Activated CD8-positive, alpha-beta memory T cell treated with anti-CD3 and anti-CD28 coated beads, Interleukin-2, amount 50 U/mL, for 48 hours (primary cell): ENCODE data around the gene NME7.
"Not testable (repeated sequence)": the region's sequence is repeated elsewhere in the genome, so short reads cannot be mapped to it uniquely, and the experiment has no call there.

Source experiments
- DNase-seq: peaks from one replicate; pipeline ENCODE4 v3.0.0-alpha.2; 2020

NME7 gene

GRCh38 chr1:169367686-169368405, at the start of gene NME7, which contains the start of gene BLZF1:
Gene NME7 (minus strand): TSS chr1:169367797. CDS start chr1:169367710, 87 bp downstream.
Gene BLZF1 (plus strand): TSS chr1:169368195. CDS start chr1:169369523, 1,328 bp downstream.
- peak; percentile 97 for DNase-seq

- no peak for DNase-seq
Measured at GRCh38 chr1:169414952-169415351, 47.4 kb upstream of the NME7 start.

GRCh38 chr1:169408340-169408739, 40.7 kb upstream of the NME7 start:
- not testable (repeated sequence) for DNase-seq

- DNase-seq, result not testable (repeated sequence)
Measured at GRCh38 chr1:169402578-169402977, 35.0 kb upstream of the NME7 start.

- no peak for DNase-seq
Measured at GRCh38 chr1:169395955-169396354, 28.4 kb upstream of the NME7 start.

- DNase-seq, result no peak
Measured at GRCh38 chr1:169392406-169392805, 24.8 kb upstream of the NME7 start.

GRCh38 chr1:169390303-169390702, 22.7 kb upstream of the NME7 start:
- DNase-seq, result no peak

GRCh38 chr1:169387399-169387798, 19.8 kb upstream of the NME7 start:
- no peak for DNase-seq

- DNase-seq, result no peak
Measured at GRCh38 chr1:169383449-169383848, 15.9 kb upstream of the NME7 start.

- no peak for DNase-seq
Measured at GRCh38 chr1:169381162-169381561, 13.6 kb upstream of the NME7 start.

- no peak for DNase-seq
Measured at GRCh38 chr1:169371404-169371803, 3.8 kb upstream of the NME7 start.

- DNase-seq, result peak; percentile 63
Measured at GRCh38 chr1:169368406-169368769, 791 bp upstream of the NME7 start.

GRCh38 chr1:169367096-169367685, 406 bp downstream of the NME7 start:
- no peak for DNase-seq

GRCh38 chr1:169364948-169365347, 2.6 kb downstream of the NME7 start:
- no peak for DNase-seq

GRCh38 chr1:169363046-169363730, 4.4 kb downstream of the NME7 start:
- no peak for DNase-seq

GRCh38 chr1:169361281-169361680, 6.3 kb downstream of the NME7 start:
- no peak for DNase-seq

- no peak for DNase-seq
Measured at GRCh38 chr1:169360415-169360814, 7.2 kb downstream of the NME7 start.

- DNase-seq, result no peak
Measured at GRCh38 chr1:169348383-169349036, 19.1 kb downstream of the NME7 start.

GRCh38 chr1:169347688-169348382, 19.8 kb downstream of the NME7 start:
- no peak for DNase-seq

GRCh38 chr1:169346036-169346589, 21.5 kb downstream of the NME7 start:
- DNase-seq, result no peak

GRCh38 chr1:169345511-169345910, 22.1 kb downstream of the NME7 start:
- no peak for DNase-seq

GRCh38 chr1:169342096-169342495, 25.5 kb downstream of the NME7 start:
- not testable (repeated sequence) for DNase-seq

- DNase-seq, result no peak
Measured at GRCh38 chr1:169340882-169341281, 26.7 kb downstream of the NME7 start.
